Stimulated activated memory B cell treated with anti-CD40 and anti-IgM and Interleukin-4, amounts not matched to agents 10 μg/mL and 1 μg/mL and 100 μg/mL, for 72 hours (primary cell): ENCODE measurements around the gene XCL1.

ENCODE experiments used
- ATAC-seq: fragments of 150-1000 bp; cut with Tn5 transposase; 2 replicates; pipeline ENCODE4 v1.10.0; 2021
- H3K27ac Mint-ChIP-seq: one replicate; pipeline ENCODE4 v1.8.0; 2022; ENCODE audit warnings: mild to moderate bottlenecking, mixed read lengths
- H3K27me3 Mint-ChIP-seq: one replicate; pipeline ENCODE4 v1.8.0; 2022; ENCODE audit warnings: mixed read lengths
- H3K36me3 Mint-ChIP-seq: one replicate; pipeline ENCODE4 v1.8.0; 2022; ENCODE audit warnings: mixed read lengths
- H3K4me1 Mint-ChIP-seq: one replicate; pipeline ENCODE4 v1.8.0; 2022; ENCODE audit warnings: mixed read lengths
- H3K4me3 Mint-ChIP-seq: one replicate; pipeline ENCODE4 v1.8.0; 2022; ENCODE audit warnings: mild to moderate bottlenecking, moderate library complexity, mixed read lengths
- H3K9me3 Mint-ChIP-seq: one replicate; pipeline ENCODE4 v1.8.0; 2022; ENCODE audit warnings: mixed read lengths

Gene XCL1

GRCh38 chr1:168608796-168609715 lies 32.7 kb downstream of the XCL1 start:
- Mint-ChIP-seq H3K27me3 (peaks cover 33% of the 10 kb centered on the region), H3K36me3 (no peaks in the 10 kb centered on the region), H3K4me3 (no peak overlapping the region), H3K9me3 (no peaks in the 10 kb centered on the region), H3K27ac (no peak overlapping the region), H3K4me1 (no peaks in the 10 kb centered on the region)
- ATAC-seq, result no peak

GRCh38 chr1:168609741-168610510 lies 33.5 kb downstream of the XCL1 start:
- H3K4me1 Mint-ChIP-seq, result no peaks in the 10 kb centered on the region
- ATAC-seq, result no peak

GRCh38 chr1:168613038-168613451 lies 36.6 kb downstream of the XCL1 start:
- Mint-ChIP-seq H3K9me3 (no peaks in the 10 kb centered on the region), H3K4me3 (no peak overlapping the region), H3K4me1 (no peaks in the 10 kb centered on the region), H3K27me3 (peaks cover 33% of the 10 kb centered on the region), H3K27ac (no peak overlapping the region), H3K36me3 (no peaks in the 10 kb centered on the region)
- no peak for ATAC-seq

More at GRCh38 chr1:168609741-168610510, 33.5 kb downstream of the XCL1 start:
- Mint-ChIP-seq H3K9me3 (no peaks in the 10 kb centered on the region), H3K36me3 (no peaks in the 10 kb centered on the region), H3K4me3 (no peak overlapping the region), H3K27me3 (peaks cover 33% of the 10 kb centered on the region), H3K27ac (no peak overlapping the region)

- H3K4me3 Mint-ChIP-seq, result no peak overlapping the region
- no peaks in the 10 kb centered on the region for H3K9me3 Mint-ChIP-seq
- no peak for ATAC-seq
Measured at GRCh38 chr1:168613691-168614231, 37.4 kb downstream of the XCL1 start.

GRCh38 chr1:168614235-168614634 lies 37.8 kb downstream of the XCL1 start:
- H3K27ac Mint-ChIP-seq, result no peak overlapping the region
- ATAC-seq, result no peak
- H3K4me1 Mint-ChIP-seq, result no peaks in the 10 kb centered on the region
- H3K36me3 Mint-ChIP-seq, result no peaks in the 10 kb centered on the region
- no peaks in the 10 kb centered on the region for H3K9me3 Mint-ChIP-seq
- H3K4me3 Mint-ChIP-seq, result no peak overlapping the region
- peaks cover 23% of the 10 kb centered on the region for H3K27me3 Mint-ChIP-seq

More at GRCh38 chr1:168613691-168614231, 37.4 kb downstream of the XCL1 start:
- H3K4me1 Mint-ChIP-seq, result no peaks in the 10 kb centered on the region
- peaks cover 28% of the 10 kb centered on the region for H3K27me3 Mint-ChIP-seq
- no peaks in the 10 kb centered on the region for H3K36me3 Mint-ChIP-seq
- no peak overlapping the region for H3K27ac Mint-ChIP-seq

GRCh38 chr1:168615965-168616364 lies 39.6 kb downstream of the XCL1 start:
- H3K9me3 Mint-ChIP-seq, result no peaks in the 10 kb centered on the region
- no peaks in the 10 kb centered on the region for H3K4me1 Mint-ChIP-seq
- ATAC-seq, result no peak
- no peak overlapping the region for H3K4me3 Mint-ChIP-seq
- no peak overlapping the region for H3K27ac Mint-ChIP-seq
- peaks cover 10% of the 10 kb centered on the region for H3K27me3 Mint-ChIP-seq
- no peaks in the 10 kb centered on the region for H3K36me3 Mint-ChIP-seq

GRCh38 chr1:168617974-168618750 lies 41.8 kb downstream of the XCL1 start:
- no peak overlapping the region for H3K4me3 Mint-ChIP-seq
- H3K4me1 Mint-ChIP-seq, result no peaks in the 10 kb centered on the region
- H3K36me3 Mint-ChIP-seq, result no peaks in the 10 kb centered on the region
- peaks cover 7% of the 10 kb centered on the region for H3K27me3 Mint-ChIP-seq
- no peaks in the 10 kb centered on the region for H3K9me3 Mint-ChIP-seq
- H3K27ac Mint-ChIP-seq, result no peak overlapping the region
- no peak for ATAC-seq

GRCh38 chr1:168618886-168619285 lies 42.5 kb downstream of the XCL1 start:
- H3K4me1 Mint-ChIP-seq, result no peaks in the 10 kb centered on the region
- no peak for ATAC-seq
- H3K36me3 Mint-ChIP-seq, result no peaks in the 10 kb centered on the region
- no peak overlapping the region for H3K4me3 Mint-ChIP-seq
- no peaks in the 10 kb centered on the region for H3K9me3 Mint-ChIP-seq
- no peaks in the 10 kb centered on the region for H3K27me3 Mint-ChIP-seq
- no peak overlapping the region for H3K27ac Mint-ChIP-seq

- ATAC-seq, result no peak
- Mint-ChIP-seq H3K9me3 (no peaks in the 10 kb centered on the region), H3K4me1 (no peaks in the 10 kb centered on the region), H3K27me3 (no peaks in the 10 kb centered on the region), H3K4me3 (no peak overlapping the region), H3K36me3 (no peaks in the 10 kb centered on the region), H3K27ac (no peak overlapping the region)
Measured at GRCh38 chr1:168621356-168621755, 45.0 kb downstream of the XCL1 start.

GRCh38 chr1:168623003-168623828 lies 46.8 kb downstream of the XCL1 start:
- Mint-ChIP-seq H3K27ac (no peak overlapping the region), H3K4me3 (no peak overlapping the region), H3K36me3 (no peaks in the 10 kb centered on the region), H3K27me3 (no peaks in the 10 kb centered on the region), H3K9me3 (no peaks in the 10 kb centered on the region), H3K4me1 (no peaks in the 10 kb centered on the region)
- no peak for ATAC-seq

- Mint-ChIP-seq H3K36me3 (no peaks in the 10 kb centered on the region), H3K27me3 (no peaks in the 10 kb centered on the region), H3K27ac (no peak overlapping the region), H3K4me3 (no peak overlapping the region), H3K4me1 (no peaks in the 10 kb centered on the region), H3K9me3 (no peaks in the 10 kb centered on the region)
- ATAC-seq, result no peak
Measured at GRCh38 chr1:168623831-168624230, 47.4 kb downstream of the XCL1 start.

GRCh38 chr1:168626326-168626725 lies 49.9 kb downstream of the XCL1 start:
- H3K4me1 Mint-ChIP-seq, result no peaks in the 10 kb centered on the region
- no peaks in the 10 kb centered on the region for H3K36me3 Mint-ChIP-seq
- no peak overlapping the region for H3K4me3 Mint-ChIP-seq
- no peak overlapping the region for H3K27ac Mint-ChIP-seq
- H3K27me3 Mint-ChIP-seq, result peaks cover 23% of the 10 kb centered on the region
- H3K9me3 Mint-ChIP-seq, result no peaks in the 10 kb centered on the region
- no peak for ATAC-seq

GRCh38 chr1:168627370-168627769 lies 51.0 kb downstream of the XCL1 start:
- Mint-ChIP-seq H3K27ac (no peak overlapping the region), H3K9me3 (no peaks in the 10 kb centered on the region), H3K4me1 (no peaks in the 10 kb centered on the region), H3K4me3 (no peak overlapping the region), H3K27me3 (peaks cover 34% of the 10 kb centered on the region), H3K36me3 (no peaks in the 10 kb centered on the region)
- no peak for ATAC-seq

- peaks cover 39% of the 10 kb centered on the region for H3K27me3 Mint-ChIP-seq
- no peaks in the 10 kb centered on the region for H3K36me3 Mint-ChIP-seq
- H3K4me3 Mint-ChIP-seq, result no peak overlapping the region
- H3K4me1 Mint-ChIP-seq, result no peaks in the 10 kb centered on the region
- no peaks in the 10 kb centered on the region for H3K9me3 Mint-ChIP-seq
- ATAC-seq, result no peak
- H3K27ac Mint-ChIP-seq, result no peak overlapping the region
Measured at GRCh38 chr1:168628807-168629206, 52.4 kb downstream of the XCL1 start.
